GM12875 (cell line): ENCODE results near the gene KCNT1.
"Not testable (repeated sequence)": the region's sequence is repeated elsewhere in the genome, so short reads cannot be mapped to it uniquely, and the experiment has no call there.

ENCODE experiments used
- H3K4me3 ChIP-seq: one replicate; pipeline ENCODE4 v1.5.1; 2011; ENCODE audit warnings: low read depth, low read length, control low read depth
- TF ChIP-seq, protein P1 (sequence below): IDR thresholded peaks from 2 replicates; pipeline ENCODE4 v1.5.1; 2011; ENCODE audit warnings: low read depth, mild to moderate bottlenecking, control low read depth, inconsistent platforms, low read length, moderate library complexity, borderline replicate concordance; ENCODE audit not compliant: insufficient read depth

Gene KCNT1

DNA sequence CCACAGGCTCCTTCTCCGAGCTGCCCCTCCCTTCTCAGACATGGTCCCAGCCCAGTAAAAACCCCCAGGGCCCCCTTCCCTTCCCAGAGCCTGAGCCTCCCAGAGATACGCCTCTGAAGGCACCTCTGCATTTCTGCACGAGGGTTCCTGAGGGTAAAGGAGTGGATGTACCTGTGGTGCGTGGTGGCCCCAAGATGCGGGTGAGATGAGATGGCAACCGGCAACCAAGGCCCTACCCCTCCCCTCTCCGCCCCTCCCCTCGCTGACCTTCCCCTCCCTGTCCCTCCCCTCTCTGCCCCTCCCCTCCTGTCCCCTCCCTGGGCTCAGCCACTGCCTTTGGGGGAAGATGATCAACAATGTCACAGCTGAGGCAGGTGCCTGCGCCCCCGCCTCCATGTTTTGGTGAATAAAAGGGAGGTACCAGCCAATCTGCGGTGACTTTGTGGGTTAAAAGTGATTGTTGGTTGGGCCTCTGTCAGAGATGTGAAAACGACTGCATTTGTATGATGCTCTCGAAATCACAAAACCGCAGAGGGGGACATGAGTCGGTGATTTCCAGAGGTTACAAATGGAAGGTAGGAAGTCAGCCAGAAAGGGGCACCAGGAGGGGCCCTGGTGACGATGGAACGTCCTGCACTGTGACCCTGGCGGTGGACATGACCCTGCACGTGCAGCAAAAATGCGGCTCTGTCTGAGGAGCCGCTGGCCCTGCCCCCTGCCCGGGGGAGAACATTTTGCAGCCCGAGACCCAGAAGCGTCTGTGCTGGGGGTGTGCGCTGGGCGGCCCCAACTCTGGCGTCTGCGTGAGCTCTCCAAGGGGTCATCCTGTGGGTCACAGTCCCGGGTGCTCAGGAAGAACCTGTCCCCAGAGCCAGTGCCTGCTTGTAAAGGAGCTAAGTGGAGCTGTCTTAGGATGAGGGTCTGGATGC, 35.2 kb upstream of the KCNT1 start:
- TF ChIP-seq, protein P1, sequence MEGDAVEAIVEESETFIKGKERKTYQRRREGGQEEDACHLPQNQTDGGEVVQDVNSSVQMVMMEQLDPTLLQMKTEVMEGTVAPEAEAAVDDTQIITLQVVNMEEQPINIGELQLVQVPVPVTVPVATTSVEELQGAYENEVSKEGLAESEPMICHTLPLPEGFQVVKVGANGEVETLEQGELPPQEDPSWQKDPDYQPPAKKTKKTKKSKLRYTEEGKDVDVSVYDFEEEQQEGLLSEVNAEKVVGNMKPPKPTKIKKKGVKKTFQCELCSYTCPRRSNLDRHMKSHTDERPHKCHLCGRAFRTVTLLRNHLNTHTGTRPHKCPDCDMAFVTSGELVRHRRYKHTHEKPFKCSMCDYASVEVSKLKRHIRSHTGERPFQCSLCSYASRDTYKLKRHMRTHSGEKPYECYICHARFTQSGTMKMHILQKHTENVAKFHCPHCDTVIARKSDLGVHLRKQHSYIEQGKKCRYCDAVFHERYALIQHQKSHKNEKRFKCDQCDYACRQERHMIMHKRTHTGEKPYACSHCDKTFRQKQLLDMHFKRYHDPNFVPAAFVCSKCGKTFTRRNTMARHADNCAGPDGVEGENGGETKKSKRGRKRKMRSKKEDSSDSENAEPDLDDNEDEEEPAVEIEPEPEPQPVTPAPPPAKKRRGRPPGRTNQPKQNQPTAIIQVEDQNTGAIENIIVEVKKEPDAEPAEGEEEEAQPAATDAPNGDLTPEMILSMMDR, result no peak
- H3K4me3 ChIP-seq, result no peak overlapping the region

- no peak overlapping the region for H3K4me3 ChIP-seq
- TF ChIP-seq, protein P1, result no peak
Observed at GRCh38 chr9:135667463-135668001, 34.5 kb upstream of the KCNT1 start.

DNA sequence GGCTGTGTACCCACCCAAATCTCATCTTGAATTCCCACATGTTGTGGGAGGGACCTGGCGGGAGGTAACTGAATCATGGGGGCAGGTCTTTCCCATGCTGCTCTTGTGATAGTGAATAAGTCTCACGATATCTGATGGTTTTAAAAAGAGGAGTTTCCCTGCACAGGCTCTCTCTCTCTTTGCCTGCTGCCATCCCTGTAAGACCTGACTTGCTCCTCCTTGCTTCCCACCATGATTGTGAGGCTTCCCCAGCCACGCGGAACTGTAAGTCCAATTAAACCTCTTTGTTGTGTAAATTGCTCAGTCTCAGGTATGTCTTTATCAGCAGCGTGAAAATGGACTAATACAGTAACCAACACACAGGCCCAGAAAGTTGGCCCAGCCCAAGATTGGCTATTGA, 33.0 kb upstream of the KCNT1 start:
- not testable (repeated sequence) for H3K4me3 ChIP-seq

- no peak overlapping the region for H3K4me3 ChIP-seq
- TF ChIP-seq, protein P1, result no peak
Observed at GRCh38 chr9:135669616-135670285, 32.2 kb upstream of the KCNT1 start.

DNA sequence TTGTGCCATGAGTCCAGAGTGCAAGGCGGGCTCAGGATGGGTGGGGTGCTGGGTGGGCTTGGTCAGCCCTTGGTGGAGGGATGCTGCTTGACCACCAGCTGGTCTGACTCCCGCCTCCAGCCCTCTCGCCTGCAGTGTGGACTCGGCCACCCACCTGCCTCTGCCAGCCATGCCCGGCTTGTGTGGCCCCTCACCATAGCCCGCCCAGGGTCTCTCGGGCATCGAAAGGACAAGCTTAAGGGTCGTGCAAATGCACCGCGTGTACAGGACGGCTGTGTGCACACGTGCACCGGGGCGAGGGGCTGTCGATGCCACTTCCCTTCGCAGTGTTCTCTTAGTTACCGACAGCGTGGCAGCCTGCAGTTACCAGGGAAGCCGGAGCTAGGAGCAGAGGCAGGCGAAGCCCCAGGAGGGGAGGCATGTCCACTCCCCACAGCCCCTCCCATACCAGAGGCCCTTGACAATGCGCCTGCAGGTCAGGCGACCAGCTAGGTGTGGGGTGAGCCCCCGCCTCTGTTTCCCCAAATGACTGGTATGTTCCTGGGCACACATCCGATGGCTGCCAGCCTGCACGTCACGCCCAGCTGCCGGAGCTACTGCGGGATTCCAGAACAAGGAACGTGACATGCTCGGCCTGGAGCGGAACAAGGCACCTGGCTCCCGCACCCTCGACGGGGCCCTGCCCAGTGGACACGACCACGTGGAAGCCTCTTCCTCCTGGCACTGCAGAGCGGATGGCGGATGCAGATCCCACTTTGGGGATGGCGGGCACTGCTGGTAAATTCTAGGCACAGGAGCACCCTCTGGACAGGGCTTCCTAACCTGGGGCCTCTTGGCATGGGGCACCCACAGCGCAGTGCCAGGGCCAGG, 31.0 kb upstream of the KCNT1 start:
- H3K4me3 ChIP-seq, result no peak overlapping the region
- TF ChIP-seq, protein P1, result no peak

DNA sequence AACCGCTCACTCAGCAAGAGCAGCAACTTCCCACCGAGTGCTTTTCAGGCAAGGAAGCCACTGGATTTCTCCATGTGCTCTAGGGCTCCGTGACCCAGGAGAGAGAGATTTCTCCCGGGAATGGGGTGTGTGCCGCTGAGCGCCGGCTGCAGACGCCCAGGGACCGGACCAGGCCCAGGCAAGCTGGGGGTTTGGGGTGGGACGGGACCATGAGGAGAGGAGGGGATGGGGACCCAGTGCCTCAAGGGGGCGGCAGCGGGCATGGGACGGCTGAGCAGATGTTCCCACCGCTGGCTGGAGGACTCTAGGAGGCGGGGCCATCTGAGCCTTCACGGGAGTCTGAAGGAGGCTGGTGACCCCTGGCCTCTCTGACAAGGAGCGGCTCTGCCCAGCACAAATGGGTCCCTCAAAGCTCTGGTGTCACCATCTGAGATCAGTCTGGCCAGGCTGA, 30.4 kb upstream of the KCNT1 start:
- TF ChIP-seq, protein P1, result no peak
- no peak overlapping the region for H3K4me3 ChIP-seq

GRCh38 chr9:135672786-135673185, 29.2 kb upstream of the KCNT1 start:
- not testable (repeated sequence) for H3K4me3 ChIP-seq
